ENCODE measurements around the gene RBM20. TPM values are rescaled to one million over a fixed set of nuclear protein-coding genes. Genes with fewer than 3 reads are reported as not detected.
A peak's percentile ranks its signal among the peaks of the same experiment; 100 is the strongest.

RBM20 gene
- total and polyA plus RNA-seq, 2 of the 13 experiments (the other 11 are each of a cell fraction or from before 2014, with no cell fraction given), result 0.02 to 0.22 TPM

DNA sequence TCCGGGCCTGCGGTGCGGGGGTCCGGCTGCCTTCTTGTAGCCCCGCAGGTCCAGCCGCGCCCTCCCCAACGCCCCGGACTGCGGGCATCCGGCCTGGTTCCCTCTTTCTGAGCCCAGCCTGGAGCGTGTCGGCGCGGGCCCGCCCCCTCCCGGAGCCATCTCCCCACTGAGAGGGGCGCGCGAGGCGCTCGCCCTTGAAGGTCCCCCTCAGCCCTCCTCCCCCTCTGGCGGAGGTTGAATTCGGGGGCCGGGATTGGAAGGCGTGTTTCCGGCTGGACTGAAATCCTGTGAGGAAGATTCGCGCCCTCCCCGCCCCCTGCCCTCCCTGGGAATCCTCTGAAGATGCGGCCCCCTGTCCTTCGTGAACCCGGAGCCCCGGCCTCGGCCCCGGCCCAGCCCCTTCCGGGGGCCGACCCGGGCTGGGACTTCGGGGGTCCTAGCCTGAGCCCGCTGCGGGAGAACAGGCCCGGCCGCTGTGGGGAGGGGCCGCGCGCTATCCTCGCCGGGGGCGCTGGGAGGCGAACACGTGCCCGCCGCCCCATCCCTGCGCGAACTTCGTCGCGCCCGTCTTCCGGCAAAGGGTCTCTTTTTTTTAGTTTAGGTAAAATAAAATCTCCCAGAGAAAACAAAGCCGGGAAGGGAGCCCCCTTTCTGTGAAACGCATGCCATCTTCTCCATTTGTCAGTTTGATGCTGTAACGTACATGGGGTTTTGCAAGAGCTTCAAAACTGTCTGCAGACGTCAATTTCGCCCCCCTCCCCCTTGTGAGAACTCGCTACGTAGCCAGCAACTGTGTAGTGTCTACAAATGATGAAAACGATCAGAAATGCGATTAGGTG, 228.2 kb downstream of the RBM20 start (continued):
- peak; percentile 94 for TF ChIP-seq ZBTB7B (CRISPR knock-in tag; IDR thresholded peaks at IDR 0.05)
- TF ChIP-seq TCF7L2 (IDR thresholded peaks at IDR 0.05; ENCODE audit: low read depth, low read length), result no peak
- TF ChIP-seq ZNF563 (CRISPR knock-in tag; IDR thresholded peaks at IDR 0.05), result peak; percentile 76; the same call in 1 of the 2 replicates
- peak; percentile 50; the same call in 1 of the 2 replicates for TF ChIP-seq POLR2AphosphoS5 (IDR thresholded peaks at IDR 0.05; ENCODE audit: low read depth, low read length)
- TF ChIP-seq, protein P1, sequence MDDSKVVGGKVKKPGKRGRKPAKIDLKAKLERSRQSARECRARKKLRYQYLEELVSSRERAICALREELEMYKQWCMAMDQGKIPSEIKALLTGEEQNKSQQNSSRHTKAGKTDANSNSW (CRISPR knock-in tag; IDR thresholded peaks at IDR 0.05; ENCODE audit: borderline replicate concordance), result no peak
- TF ChIP-seq ZNF629 (CRISPR knock-in tag; conservative IDR thresholded peaks at IDR 0.05), result no peak
- peak; percentile 48; the same call in 1 of the 2 replicates for TF ChIP-seq ZNF564 (CRISPR knock-in tag; IDR thresholded peaks at IDR 0.05)
- TF ChIP-seq MTF1 (CRISPR knock-in tag; IDR thresholded peaks at IDR 0.05), result no peak
- TF ChIP-seq, protein P2, sequence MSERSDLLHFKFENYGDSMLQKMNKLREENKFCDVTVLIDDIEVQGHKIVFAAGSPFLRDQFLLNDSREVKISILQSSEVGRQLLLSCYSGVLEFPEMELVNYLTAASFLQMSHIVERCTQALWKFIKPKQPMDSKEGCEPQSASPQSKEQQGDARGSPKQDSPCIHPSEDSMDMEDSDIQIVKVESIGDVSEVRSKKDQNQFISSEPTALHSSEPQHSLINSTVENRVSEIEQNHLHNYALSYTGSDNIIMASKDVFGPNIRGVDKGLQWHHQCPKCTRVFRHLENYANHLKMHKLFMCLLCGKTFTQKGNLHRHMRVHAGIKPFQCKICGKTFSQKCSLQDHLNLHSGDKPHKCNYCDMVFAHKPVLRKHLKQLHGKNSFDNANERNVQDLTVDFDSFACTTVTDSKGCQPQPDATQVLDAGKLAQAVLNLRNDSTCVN (CRISPR knock-in tag; IDR thresholded peaks at IDR 0.05; ENCODE audit: borderline replicate concordance), result no peak; the same call in 1 of the 2 replicates
- TF ChIP-seq SALL1 (CRISPR knock-in tag; IDR thresholded peaks at IDR 0.05), result peak; percentile 56; the same call in 1 of the 2 replicates
- no peak for TF ChIP-seq ZNF354B (CRISPR knock-in tag; IDR thresholded peaks at IDR 0.05)
- TF ChIP-seq, protein P3, sequence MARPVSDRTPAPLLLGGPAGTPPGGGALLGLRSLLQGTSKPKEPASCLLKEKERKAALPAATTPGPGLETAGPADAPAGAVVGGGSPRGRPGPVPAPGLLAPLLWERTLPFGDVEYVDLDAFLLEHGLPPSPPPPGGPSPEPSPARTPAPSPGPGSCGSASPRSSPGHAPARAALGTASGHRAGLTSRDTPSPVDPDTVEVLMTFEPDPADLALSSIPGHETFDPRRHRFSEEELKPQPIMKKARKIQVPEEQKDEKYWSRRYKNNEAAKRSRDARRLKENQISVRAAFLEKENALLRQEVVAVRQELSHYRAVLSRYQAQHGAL (CRISPR knock-in tag; IDR thresholded peaks at IDR 0.05; ENCODE audit: not compliant biosample characterization), result no peak
- 0 out of 2 replicates have a peak, but pooled peaks have one; percentile 17 for TF ChIP-seq NCOR1 (IDR thresholded peaks at IDR 0.05; ENCODE audit: borderline replicate concordance, low read length)
- no peak for TF ChIP-seq ZNF326 (CRISPR knock-in tag; IDR thresholded peaks at IDR 0.05; ENCODE audit: borderline replicate concordance)
- TF ChIP-seq, protein P4, sequence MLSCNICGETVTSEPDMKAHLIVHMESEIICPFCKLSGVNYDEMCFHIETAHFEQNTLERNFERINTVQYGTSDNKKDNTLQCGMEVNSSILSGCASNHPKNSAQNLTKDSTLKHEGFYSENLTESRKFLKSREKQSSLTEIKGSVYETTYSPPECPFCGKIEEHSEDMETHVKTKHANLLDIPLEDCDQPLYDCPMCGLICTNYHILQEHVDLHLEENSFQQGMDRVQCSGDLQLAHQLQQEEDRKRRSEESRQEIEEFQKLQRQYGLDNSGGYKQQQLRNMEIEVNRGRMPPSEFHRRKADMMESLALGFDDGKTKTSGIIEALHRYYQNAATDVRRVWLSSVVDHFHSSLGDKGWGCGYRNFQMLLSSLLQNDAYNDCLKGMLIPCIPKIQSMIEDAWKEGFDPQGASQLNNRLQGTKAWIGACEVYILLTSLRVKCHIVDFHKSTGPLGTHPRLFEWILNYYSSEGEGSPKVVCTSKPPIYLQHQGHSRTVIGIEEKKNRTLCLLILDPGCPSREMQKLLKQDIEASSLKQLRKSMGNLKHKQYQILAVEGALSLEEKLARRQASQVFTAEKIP (CRISPR knock-in tag; IDR thresholded peaks at IDR 0.05; ENCODE audit: borderline replicate concordance), result no peak
- TF ChIP-seq, protein P5, sequence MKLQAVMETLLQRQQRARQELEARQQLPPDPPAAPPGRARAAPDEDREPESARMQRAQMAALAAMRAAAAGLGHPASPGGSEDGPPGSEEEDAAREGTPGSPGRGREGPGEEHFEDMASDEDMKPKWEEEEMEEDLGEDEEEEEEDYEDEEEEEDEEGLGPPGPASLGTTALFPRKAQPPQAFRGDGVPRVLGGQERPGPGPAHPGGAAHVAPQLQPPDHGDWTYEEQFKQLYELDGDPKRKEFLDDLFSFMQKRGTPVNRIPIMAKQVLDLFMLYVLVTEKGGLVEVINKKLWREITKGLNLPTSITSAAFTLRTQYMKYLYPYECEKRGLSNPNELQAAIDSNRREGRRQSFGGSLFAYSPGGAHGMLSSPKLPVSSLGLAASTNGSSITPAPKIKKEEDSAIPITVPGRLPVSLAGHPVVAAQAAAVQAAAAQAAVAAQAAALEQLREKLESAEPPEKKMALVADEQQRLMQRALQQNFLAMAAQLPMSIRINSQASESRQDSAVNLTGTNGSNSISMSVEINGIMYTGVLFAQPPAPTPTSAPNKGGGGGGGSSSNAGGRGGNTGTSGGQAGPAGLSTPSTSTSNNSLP (IDR thresholded peaks at IDR 0.05; ENCODE audit: low read depth, low read length), result no peak
- TF ChIP-seq, protein P6, sequence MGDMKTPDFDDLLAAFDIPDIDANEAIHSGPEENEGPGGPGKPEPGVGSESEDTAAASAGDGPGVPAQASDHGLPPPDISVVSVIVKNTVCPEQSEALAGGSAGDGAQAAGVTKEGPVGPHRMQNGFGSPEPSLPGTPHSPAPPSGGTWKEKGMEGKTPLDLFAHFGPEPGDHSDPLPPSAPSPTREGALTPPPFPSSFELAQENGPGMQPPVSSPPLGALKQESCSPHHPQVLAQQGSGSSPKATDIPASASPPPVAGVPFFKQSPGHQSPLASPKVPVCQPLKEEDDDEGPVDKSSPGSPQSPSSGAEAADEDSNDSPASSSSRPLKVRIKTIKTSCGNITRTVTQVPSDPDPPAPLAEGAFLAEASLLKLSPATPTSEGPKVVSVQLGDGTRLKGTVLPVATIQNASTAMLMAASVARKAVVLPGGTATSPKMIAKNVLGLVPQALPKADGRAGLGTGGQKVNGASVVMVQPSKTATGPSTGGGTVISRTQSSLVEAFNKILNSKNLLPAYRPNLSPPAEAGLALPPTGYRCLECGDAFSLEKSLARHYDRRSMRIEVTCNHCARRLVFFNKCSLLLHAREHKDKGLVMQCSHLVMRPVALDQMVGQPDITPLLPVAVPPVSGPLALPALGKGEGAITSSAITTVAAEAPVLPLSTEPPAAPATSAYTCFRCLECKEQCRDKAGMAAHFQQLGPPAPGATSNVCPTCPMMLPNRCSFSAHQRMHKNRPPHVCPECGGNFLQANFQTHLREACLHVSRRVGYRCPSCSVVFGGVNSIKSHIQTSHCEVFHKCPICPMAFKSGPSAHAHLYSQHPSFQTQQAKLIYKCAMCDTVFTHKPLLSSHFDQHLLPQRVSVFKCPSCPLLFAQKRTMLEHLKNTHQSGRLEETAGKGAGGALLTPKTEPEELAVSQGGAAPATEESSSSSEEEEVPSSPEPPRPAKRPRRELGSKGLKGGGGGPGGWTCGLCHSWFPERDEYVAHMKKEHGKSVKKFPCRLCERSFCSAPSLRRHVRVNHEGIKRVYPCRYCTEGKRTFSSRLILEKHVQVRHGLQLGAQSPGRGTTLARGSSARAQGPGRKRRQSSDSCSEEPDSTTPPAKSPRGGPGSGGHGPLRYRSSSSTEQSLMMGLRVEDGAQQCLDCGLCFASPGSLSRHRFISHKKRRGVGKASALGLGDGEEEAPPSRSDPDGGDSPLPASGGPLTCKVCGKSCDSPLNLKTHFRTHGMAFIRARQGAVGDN (CRISPR knock-in tag; IDR thresholded peaks at IDR 0.05), result peak; percentile 90
